Aortic smooth muscle cell (primary cell): Measurements from ENCODE around the gene SLC40A1. TPM values are rescaled to one million over a fixed set of nuclear protein-coding genes. Genes with fewer than 3 reads are reported as not detected.

Experiments
- total RNA-seq: library from RNA; depleted of rRNA; stranded (reverse); fragments of >200 nt; gene quantifications from 2 replicates; pipeline ENCODE4 v1.2.3, GENCODE V29; 2014

SLC40A1 gene, protein sequence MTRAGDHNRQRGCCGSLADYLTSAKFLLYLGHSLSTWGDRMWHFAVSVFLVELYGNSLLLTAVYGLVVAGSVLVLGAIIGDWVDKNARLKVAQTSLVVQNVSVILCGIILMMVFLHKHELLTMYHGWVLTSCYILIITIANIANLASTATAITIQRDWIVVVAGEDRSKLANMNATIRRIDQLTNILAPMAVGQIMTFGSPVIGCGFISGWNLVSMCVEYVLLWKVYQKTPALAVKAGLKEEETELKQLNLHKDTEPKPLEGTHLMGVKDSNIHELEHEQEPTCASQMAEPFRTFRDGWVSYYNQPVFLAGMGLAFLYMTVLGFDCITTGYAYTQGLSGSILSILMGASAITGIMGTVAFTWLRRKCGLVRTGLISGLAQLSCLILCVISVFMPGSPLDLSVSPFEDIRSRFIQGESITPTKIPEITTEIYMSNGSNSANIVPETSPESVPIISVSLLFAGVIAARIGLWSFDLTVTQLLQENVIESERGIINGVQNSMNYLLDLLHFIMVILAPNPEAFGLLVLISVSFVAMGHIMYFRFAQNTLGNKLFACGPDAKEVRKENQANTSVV
- total RNA-seq = 22.6 and 69.0 TPM in 2 replicates

DNA sequence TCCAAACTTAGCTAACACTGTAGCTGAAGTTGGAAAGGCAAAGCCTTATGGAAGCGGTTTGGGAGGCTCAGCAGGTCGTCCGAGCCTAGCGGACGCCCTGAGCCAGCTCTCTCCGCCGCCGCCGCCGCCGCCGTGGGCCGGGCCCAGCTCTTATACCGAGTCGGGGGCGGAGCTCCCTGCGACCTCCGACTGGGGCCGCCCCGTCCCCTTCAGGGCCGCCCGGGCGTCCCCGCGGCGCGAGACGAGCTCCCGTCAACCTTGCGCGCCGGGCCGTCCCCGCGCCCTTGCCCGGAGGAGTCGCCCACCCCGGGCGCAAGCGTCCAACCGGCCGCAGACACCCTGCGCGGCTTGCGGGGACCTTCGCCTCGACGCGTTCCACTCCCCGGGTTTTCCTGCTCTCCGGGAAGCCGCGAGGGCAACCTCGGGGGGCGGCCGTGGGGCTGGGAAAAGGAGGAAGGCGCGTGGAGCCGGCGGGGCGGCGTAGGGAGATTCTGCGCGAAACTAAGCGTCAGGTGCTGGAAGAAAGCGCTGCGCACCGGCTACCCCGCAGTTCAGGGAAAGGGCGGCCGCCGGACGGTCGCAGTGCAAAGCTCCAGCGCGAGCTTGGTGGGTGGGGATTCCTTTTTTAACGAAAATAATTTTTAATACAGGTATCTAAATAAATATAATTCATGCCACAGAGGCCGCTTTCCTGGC is at the start of gene SLC40A1:
Gene SLC40A1 (minus strand): TSS at position 129 of the 696 bp plus-strand sequence. CDS start 326 bp downstream, outside the sequence.

Other genes with a start within 250 kb of the SLC40A1 start
- 39.7 and 42.8 TPM in 2 replicates for gene WDR75, start 139.3 kb downstream of the SLC40A1 start, total RNA-seq
- gene ASNSD1, start 80.7 kb upstream of the SLC40A1 start, total RNA-seq = 60.2 and 65.7 TPM in 2 replicates
- 7.1 and 11.6 TPM in 2 replicates for gene ANKAR, start 93.9 kb upstream of the SLC40A1 start, total RNA-seq
- 6.0 and 7.3 TPM in 2 replicates for gene OSGEPL1, start 182.0 kb upstream of the SLC40A1 start, total RNA-seq
- gene ORMDL1, start 203.6 kb upstream of the SLC40A1 start, total RNA-seq = 40.8 and 43.8 TPM in 2 replicates
- 15.9 and 17.8 TPM in 2 replicates for gene PMS1, start 203.7 kb upstream of the SLC40A1 start, total RNA-seq